Urinary bladder (tissue), 4 donors: ENCODE data around the gene QKI. TPM values are rescaled to one million over a fixed set of nuclear protein-coding genes. Genes with fewer than 3 reads are reported as not detected.

Source experiments
- DNase-seq: peaks from one replicate; pipeline ENCODE4 v3.0.0-alpha.2; 2015; ENCODE audit errors: extremely low spot score
- H3K27ac ChIP-seq: one replicate; pipeline ENCODE4 v1.5.1; 2013; ENCODE audit warnings: low read depth, mild to moderate bottlenecking, moderate library complexity
- H3K36me3 ChIP-seq: one replicate; pipeline ENCODE4 v1.6.1; 2013; ENCODE audit warnings: mild to moderate bottlenecking, moderate library complexity; ENCODE audit not compliant: insufficient read depth
- H3K4me1 ChIP-seq: one replicate; pipeline ENCODE4 v1.6.1; 2013; ENCODE audit warnings: mild to moderate bottlenecking, moderate library complexity; ENCODE audit not compliant: insufficient read depth
- H3K4me3 ChIP-seq: one replicate; pipeline ENCODE4 v1.5.1; 2013; ENCODE audit warnings: low read depth, low read length
- WGBS: extraction: QIAGEN DNeasy Blood & Tissue Kit; methylation state at CpG from one replicate; pipeline ENCODE4 v1.1.7; 2013; 5-methylcytosine and 5-hydroxymethylcytosine counted together
- polyA plus RNA-seq: library from polyadenylated mRNA; stranded (reverse); fragments of 200-250 nt; gene quantifications from one replicate; pipeline ENCODE4 v1.2.3, GENCODE V29; 2013
- total RNA-seq: library from RNA; depleted of rRNA; stranded (reverse); fragments of >200 nt; gene quantifications from one replicate; pipeline ENCODE4 v1.2.3, GENCODE V29; 2014
- donor health status: healthy with polysubstance abuse.
- donor health status: healthy.

Gene QKI
- total and polyA plus RNA-seq, 2 donors = 72.2 to 185 TPM

GRCh38 chr6:163412801-163413344 is 1.6 kb upstream of the QKI start:
- Histone ChIP-seq H3K4me1 (no peaks in the 10 kb centered on the region), H3K36me3 (no peaks in the 10 kb centered on the region), H3K4me3 (peak overlapping the region; percentile 93), H3K27ac (peak overlapping the region; percentile 99)
- 3% methylated on average over 14 of the region's 14 CpGs for WGBS
- DNase-seq = no peak

DNA sequence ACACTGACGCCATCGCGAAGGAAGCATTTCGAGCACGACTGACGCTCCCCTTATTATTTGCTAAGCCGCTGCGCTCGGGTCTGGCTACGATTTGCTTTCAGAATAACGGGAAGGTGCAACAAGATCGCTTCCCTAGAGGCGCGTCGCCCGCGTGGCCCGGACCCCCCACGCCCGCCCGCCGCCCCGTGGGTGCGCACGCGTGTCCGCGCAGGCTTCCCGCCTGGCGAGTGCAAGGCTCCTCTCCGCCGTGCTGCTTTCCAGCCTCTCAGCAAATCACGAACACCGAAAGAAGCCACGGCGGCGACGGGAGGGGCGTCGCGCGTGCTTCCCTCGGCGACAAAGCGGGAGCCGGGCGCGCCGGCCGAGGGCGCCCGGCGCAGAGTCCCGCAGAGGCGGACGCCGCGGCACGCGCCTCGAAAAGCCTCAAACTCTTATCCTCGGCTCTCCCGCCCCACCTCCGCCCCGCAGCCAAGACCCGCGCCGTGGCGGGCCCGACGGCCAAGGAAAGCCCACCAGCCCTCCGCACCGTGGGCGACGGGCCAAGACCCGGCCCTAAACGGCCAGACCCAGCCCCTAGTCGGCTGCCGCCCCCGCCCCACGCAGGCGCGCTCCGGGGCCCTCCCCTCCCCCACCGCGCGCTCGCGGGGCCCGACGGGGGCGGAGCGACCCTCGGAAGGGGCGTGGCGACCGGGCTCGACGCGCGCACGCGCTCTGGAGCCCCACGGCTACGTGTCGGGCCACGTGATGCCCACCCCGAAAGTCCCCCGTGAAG is 987 bp upstream of the QKI start:
- no peaks in the 10 kb centered on the region for H3K4me1 ChIP-seq
- DNase-seq = peak; percentile 62
- H3K36me3 ChIP-seq = no peaks in the 10 kb centered on the region
- H3K4me3 ChIP-seq = peak overlapping the region; percentile 93
- H3K27ac ChIP-seq = peak overlapping the region; percentile 99
- WGBS = under 1% methylated on average over 109 of the region's 109 CpGs

- H3K4me3 ChIP-seq = peak overlapping the region; percentile 93
- WGBS = under 1% methylated on average over 90 of the region's 94 CpGs
- DNase-seq = no peak
These were observed 565 bp downstream of the QKI start for GRCh38 chr6:163414946-163415619.

DNA sequence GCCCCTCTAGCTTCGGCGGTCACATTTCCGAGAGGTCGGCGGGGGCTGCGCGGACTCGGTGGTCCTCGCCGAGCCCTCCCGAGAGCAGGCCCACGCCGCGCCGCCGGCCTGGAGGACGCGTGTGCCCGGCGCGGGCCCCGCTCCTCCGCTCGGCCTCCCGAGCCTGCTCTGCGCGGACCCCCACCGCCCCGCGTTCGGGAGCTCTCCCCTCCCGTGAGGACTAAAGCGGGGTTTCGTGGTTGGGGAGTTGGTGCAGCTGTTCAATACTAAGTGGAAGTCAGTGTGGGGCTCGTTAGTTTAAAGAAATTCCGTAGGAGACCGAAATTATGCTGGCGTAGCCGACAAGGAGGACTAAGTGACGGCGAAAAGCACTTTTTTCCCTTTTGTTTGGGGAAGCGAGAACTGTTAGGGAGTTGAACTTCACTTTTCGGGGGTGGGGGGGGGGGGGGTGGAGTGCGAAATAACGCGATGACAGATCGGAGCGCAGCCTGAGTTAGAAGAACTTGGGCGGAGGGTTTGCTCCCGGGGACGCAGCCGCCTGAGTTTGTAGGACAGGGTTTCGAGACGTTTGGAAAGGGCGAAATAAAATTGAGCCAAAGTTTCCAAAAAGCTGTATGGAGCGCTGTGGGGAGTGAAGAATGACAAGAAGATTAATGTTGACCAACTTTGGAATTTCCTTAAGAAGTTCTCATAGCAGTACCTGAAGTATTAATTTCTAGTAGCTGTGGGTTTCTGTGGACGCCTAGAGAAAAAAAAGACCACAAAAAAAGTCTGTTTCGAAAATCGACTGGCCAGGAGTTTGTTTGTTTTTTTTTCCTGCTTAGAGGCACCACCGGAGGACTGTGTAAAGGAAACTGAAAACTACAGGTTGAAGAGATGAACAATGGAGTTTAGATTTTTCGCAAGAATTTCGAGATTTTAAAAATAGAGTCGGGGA is 1.4 kb downstream of the QKI start:
- no peak for DNase-seq
- Histone ChIP-seq H3K27ac (peak overlapping the region; percentile 96), H3K4me1 (no peaks in the 10 kb centered on the region), H3K36me3 (no peaks in the 10 kb centered on the region), H3K4me3 (peak overlapping the region; percentile 93)
- WGBS = under 1% methylated on average over 63 of the region's 63 CpGs

More at GRCh38 chr6:163414946-163415619, 565 bp downstream of the QKI start:
- H3K27ac ChIP-seq = peak overlapping the region; percentile 99
- no peaks in the 10 kb centered on the region for H3K36me3 ChIP-seq
- H3K4me1 ChIP-seq = no peaks in the 10 kb centered on the region

DNA sequence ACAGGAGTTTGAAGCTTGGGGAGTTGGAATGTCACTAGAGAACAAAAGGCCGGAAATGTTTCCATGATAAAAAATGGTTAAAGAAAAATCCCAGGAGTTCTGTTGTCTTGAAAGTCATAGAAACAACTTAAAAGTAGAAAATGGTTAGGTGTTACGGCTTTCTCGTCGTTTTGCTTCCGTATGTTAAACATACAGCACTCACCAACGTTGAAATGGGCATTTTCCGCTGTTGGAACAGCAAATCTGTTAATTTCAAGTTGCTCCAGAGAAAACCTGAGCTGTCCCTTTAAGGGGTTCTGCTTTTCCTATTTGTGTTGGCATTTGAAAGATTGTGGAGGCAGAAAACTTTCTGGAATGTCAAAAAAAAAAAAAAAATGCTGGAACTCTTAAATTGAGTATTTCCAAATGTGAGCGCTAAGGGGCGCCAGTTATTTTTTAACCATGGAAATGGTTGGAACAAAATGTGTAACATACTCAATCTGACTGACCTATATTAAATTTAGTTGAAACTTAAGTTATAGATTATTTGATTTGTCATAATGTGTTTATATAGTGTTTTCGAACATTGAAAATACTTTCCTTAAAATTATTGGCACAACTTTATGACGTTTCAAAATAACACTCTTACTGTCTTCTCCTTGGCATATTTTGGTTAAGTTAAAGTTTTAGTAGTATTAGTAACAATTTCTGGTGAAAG is 2.2 kb downstream of the QKI start:
- WGBS = 1% methylated on average over 11 of the region's 11 CpGs
- H3K4me3 ChIP-seq = peak overlapping the region; percentile 93
- H3K4me1 ChIP-seq = no peaks in the 10 kb centered on the region
- H3K27ac ChIP-seq = peak overlapping the region; percentile 7
- DNase-seq = peak; percentile 69
- no peaks in the 10 kb centered on the region for H3K36me3 ChIP-seq

GRCh38 chr6:163417595-163417994 is 3.1 kb downstream of the QKI start:
- no peak for DNase-seq
- Histone ChIP-seq H3K4me3 (no peak overlapping the region), H3K4me1 (no peaks in the 10 kb centered on the region), H3K36me3 (no peaks in the 10 kb centered on the region), H3K27ac (no peak overlapping the region)
- 18% methylated on average over 4 of the region's 4 CpGs for WGBS

DNA sequence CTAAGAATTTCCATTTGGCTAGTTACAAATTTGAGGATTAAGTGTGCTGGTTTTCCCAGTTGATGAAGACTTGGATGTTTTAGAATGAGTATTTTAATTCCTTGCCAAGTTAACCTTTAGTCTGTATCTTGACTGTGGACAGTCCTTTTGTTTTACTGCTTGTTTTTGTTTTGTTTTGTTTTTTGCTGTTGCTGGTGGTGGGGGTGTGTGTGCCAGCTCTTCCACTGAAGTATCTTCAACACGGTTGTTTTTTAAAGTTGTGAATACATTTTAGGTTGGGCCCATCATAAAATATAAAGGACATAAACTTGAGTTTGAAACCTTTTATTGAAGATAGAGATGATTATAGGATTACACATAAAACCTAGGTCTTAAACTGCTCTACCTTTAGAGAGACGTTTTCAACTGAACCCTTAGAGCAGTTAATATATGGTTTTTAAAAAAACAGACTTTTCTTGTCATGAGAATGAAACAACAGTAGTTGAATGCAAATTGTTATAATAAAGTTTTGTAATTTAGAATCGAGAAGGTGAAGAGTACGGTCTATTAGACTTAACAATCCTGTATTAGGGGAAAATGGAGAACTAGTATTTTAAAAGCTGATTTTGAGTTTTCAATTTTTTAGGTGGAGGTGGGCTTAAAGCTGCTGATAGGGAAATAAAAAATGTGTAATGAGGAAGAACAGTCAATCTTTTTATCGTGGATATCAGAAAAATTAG is 4.0 kb downstream of the QKI start:
- Histone ChIP-seq H3K4me1 (peaks cover 2% of the 10 kb centered on the region), H3K4me3 (peak overlapping the region; percentile 4), H3K36me3 (no peaks in the 10 kb centered on the region), H3K27ac (no peak overlapping the region)
- WGBS = 28% methylated on average over 5 of the region's 5 CpGs
- no peak for DNase-seq

GRCh38 chr6:163419413-163420288 is 5.1 kb downstream of the QKI start:
- peaks cover 1% of the 10 kb centered on the region for H3K36me3 ChIP-seq
- peak overlapping the region; percentile 67 for H3K27ac ChIP-seq
- DNase-seq = no peak
- 23% methylated on average over 6 of the region's 6 CpGs for WGBS
- H3K4me1 ChIP-seq = peaks cover 2% of the 10 kb centered on the region
- no peak overlapping the region for H3K4me3 ChIP-seq

GRCh38 chr6:163420289-163420614 is 5.7 kb downstream of the QKI start:
- peaks cover 2% of the 10 kb centered on the region for H3K4me1 ChIP-seq

DNA sequence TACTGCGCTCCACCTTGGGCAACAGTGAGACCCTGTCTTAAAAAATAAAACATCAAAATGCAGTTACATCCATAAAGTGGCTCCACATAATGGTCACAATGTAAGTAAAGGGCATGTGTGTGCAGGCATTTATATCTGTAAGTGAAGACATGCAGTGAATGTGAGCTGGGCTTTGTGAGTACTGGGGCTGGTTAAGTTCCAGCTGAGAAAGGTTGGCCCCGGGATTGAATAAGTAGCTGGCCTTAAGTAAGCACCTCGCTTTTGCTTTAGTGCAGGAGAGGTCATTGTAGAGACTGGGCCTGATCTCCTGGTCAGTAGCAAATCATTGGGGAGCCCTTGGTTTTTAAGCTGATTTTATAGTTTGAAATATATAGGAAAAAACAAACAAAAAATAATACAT is 8.0 kb downstream of the QKI start:
- Histone ChIP-seq H3K27ac (no peak overlapping the region), H3K4me1 (peaks cover 2% of the 10 kb centered on the region), H3K36me3 (peaks cover 2% of the 10 kb centered on the region), H3K4me3 (no peak overlapping the region)
- DNase-seq = no peak
- WGBS = 80% methylated on average over 3 of the region's 3 CpGs

More at GRCh38 chr6:163420289-163420614, 5.7 kb downstream of the QKI start:
- no peak for DNase-seq
- Histone ChIP-seq H3K4me3 (no peak overlapping the region), H3K27ac (peak overlapping the region; percentile 28), H3K36me3 (peaks cover 2% of the 10 kb centered on the region)
- 16% methylated on average over 2 of the region's 2 CpGs for WGBS

DNA sequence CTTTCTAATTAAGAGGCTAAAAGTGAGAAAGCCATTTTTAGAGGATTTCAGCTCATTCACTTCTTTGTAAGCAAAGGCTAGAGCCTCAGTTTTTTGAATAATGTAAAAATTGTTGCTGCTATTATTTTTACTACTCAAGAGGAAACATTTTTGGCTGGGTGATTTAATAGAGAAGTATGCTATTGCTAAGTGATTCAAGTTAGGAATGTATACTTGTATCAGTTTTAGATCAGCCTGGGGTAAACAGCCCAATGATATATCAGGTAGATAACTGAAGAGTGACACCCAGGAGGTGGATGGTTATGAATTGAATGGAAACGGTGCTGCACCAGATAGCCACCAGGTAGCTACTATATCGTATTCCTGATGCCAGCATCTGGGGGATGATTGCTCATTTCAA is 9.2 kb downstream of the QKI start:
- DNase-seq = no peak
- 71% methylated on average over 2 of the region's 2 CpGs for WGBS
- Histone ChIP-seq H3K4me3 (no peak overlapping the region), H3K27ac (no peak overlapping the region), H3K4me1 (peaks cover 2% of the 10 kb centered on the region), H3K36me3 (peaks cover 2% of the 10 kb centered on the region)
